ENCODE results near the gene DESI2. TPM values are rescaled to one million over a fixed set of nuclear protein-coding genes. Genes with fewer than 3 reads are reported as not detected.
"Not testable (repeated sequence)": the region's sequence is repeated elsewhere in the genome, so short reads cannot be mapped to it uniquely, and the experiment has no call there.

The DESI2 gene
- total RNA-seq, 1 donor from 2014 or later: 25.5 TPM

DNA sequence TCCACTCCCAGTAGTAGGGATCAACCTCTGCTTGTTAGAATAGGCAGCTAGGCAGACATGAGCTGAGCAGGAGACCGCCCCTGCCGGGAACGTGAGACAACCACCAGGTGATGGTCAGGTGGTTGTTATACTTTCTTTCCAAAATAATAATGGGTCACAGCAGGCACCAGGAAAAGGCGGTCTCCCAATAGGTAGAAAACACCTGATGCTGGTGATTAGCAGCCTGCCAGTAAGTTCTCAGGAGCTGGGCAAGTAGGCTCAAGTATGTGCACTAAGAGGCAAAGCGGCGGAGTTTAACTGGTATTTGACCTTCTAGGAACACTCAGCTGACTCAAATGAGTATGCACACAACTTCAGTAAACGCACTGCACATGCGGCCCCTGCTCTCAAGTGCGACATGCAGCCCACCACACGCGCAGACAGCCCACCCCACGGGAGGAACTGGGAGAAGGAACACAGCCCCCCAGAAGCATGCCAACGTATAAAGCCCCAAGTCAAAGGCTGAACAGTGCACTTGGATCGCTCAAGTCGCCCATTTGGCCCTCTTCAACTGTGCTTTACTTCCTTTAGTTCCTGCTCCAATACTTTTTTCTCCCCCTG is 80.0 kb downstream of the DESI2 start:
- no peaks in the 10 kb centered on the region for H3K36me3 ChIP-seq
- no peak overlapping the region for H3K4me3 ChIP-seq
- intact Hi-C loops (cut with DNase I): no loop called here
- no peak for TF ChIP-seq POLR2AphosphoS5 (IDR thresholded peaks at IDR 0.05; ENCODE audit: insufficient read depth in 1 of 2, low read depth in 1 of 2)
- no peak for TF ChIP-seq POLR2A (IDR thresholded peaks at IDR 0.05)
- TF ChIP-seq, protein P1, sequence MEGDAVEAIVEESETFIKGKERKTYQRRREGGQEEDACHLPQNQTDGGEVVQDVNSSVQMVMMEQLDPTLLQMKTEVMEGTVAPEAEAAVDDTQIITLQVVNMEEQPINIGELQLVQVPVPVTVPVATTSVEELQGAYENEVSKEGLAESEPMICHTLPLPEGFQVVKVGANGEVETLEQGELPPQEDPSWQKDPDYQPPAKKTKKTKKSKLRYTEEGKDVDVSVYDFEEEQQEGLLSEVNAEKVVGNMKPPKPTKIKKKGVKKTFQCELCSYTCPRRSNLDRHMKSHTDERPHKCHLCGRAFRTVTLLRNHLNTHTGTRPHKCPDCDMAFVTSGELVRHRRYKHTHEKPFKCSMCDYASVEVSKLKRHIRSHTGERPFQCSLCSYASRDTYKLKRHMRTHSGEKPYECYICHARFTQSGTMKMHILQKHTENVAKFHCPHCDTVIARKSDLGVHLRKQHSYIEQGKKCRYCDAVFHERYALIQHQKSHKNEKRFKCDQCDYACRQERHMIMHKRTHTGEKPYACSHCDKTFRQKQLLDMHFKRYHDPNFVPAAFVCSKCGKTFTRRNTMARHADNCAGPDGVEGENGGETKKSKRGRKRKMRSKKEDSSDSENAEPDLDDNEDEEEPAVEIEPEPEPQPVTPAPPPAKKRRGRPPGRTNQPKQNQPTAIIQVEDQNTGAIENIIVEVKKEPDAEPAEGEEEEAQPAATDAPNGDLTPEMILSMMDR (IDR thresholded peaks at IDR 0.05): no peak
- peaks cover 5% of the 10 kb centered on the region for H3K4me1 ChIP-seq
- no peak overlapping the region for H3K27ac ChIP-seq
- H3K27me3 ChIP-seq: no peaks in the 10 kb centered on the region
- DNase-seq (ENCODE audit: extremely low spot score in 2 of 2): no peak
- H3K9me3 ChIP-seq: no peaks in the 10 kb centered on the region

DNA sequence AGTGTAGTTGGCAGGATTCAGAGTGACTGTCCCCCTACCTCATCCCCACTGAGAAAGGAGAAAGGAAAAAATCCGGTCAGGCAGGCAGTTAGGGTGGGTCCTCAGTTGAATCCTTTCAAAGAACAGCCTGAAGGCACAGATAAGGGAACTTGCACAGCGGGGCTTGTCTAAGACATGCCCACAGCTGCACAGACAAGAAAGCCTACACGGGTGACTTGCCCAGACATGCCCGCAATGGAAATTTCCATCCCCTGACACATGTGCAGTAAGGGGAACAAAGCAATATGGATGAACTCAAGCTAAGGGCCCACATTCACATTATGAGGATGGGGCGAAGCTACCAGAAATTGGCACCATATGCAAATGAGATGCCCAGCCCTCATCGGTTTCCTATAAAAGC is 82.5 kb downstream of the DESI2 start:
- peaks cover 5% of the 10 kb centered on the region for H3K4me1 ChIP-seq
- no peak overlapping the region for H3K4me3 ChIP-seq
- no peak overlapping the region for H3K27ac ChIP-seq
- H3K9me3 ChIP-seq: no peaks in the 10 kb centered on the region
- DNase-seq (ENCODE audit: extremely low spot score in 2 of 2): no peak
- H3K36me3 ChIP-seq: no peaks in the 10 kb centered on the region
- H3K27me3 ChIP-seq: no peaks in the 10 kb centered on the region
- TF ChIP-seq, protein P1 (IDR thresholded peaks at IDR 0.05): no peak
- TF ChIP-seq POLR2AphosphoS5 (IDR thresholded peaks at IDR 0.05; ENCODE audit: insufficient read depth in 1 of 2, low read depth in 1 of 2): no peak
- TF ChIP-seq POLR2A (IDR thresholded peaks at IDR 0.05): no peak
- intact Hi-C loops (cut with DNase I): no loop called here

DNA sequence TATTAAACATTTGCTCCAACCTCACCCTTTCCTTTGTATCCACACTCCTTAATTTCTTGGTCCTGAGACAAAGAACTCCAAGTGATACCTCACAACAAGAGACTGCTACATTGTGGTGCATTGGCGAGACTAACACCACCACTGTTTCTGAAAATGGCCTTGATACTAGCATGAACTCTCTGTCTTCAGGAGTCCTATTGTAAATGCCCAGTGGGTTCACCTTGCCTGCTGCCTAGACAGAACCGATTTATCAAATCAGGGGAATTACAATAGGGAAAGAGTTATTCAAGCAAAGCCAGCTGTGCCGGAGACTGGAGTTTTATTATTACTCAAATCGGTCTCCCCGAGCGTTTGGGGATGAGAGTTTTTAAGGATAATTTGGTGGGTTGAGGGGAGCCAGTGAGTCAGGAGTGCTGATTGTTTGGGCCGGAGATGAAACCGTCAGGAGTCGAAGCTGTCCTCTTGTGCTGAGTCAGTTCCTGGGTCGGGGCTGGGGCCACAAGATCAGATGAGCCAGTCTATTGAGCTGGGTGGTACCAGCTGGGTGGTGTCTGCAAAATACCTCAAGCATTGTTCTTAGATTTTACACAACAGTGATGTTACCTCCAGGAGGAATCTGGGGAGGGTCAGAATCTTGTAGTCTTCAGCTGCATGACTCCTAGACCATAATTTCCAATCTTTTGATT is 83.1 kb downstream of the DESI2 start:
- peaks cover 2% of the 10 kb centered on the region for H3K4me1 ChIP-seq
- intact Hi-C loops (cut with DNase I): no loop called here
- no peak for TF ChIP-seq POLR2A (IDR thresholded peaks at IDR 0.05)
- DNase-seq (ENCODE audit: extremely low spot score in 2 of 2): no peak
- H3K36me3 ChIP-seq: no peaks in the 10 kb centered on the region
- H3K27ac ChIP-seq: no peak overlapping the region
- no peaks in the 10 kb centered on the region for H3K9me3 ChIP-seq
- no peaks in the 10 kb centered on the region for H3K27me3 ChIP-seq
- H3K4me3 ChIP-seq: no peak overlapping the region

DNA sequence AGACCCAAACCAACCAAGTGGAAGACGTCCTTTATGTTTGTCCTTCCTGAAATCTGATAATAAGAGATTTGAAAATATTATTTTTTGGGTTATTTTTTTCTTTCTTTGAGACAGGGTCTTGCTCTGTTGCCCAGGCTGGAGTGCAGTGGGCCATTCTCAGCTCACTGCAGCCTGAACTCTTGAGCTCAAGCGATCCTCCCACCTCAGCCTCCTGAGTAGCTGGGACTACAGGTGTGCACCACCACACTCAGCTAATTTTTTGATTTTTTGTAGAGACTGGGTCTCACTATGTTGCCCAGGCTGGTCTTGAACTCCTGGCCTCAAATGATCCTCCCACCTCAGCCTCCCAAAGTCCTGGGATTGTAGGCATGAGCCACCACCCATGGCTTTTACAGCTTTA is 86.2 kb downstream of the DESI2 start:
- H3K4me1 ChIP-seq; intact Hi-C loops (cut with DNase I); H3K9me3 ChIP-seq; H3K36me3 ChIP-seq; H3K4me3 ChIP-seq; DNase-seq (ENCODE audit: extremely low spot score in 2 of 2); H3K27ac ChIP-seq; H3K27me3 ChIP-seq: not testable (repeated sequence)

DNA sequence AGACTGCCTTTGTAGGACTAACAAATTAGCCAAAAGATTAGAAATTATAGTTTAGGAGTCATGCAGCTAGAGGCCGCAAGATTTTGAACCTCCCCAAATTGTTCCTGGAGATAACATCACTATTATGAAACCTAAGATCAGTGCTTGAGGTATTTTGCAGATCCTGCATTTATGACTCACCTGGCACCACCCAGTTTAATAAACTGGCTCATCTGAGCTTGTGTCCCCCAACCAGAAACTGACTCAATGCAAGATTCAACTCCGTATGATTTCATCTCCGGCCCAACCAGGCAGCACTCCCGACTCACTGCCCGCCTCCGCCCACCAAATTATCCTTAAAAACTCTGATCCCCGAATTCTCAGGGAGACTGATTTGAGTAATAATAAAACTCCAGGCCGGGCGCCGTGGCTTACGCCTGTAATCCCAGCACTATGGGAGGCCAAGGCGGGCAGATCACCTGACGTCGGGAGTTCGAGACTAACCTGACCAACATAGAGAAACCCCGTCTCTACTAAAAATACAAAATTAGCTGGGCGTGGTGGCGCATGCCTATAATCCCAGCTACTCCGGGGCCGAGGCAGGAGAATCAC is 87.2 kb downstream of the DESI2 start:
- DNase-seq (ENCODE audit: extremely low spot score in 2 of 2); H3K4me3 ChIP-seq; H3K27me3 ChIP-seq; intact Hi-C loops (cut with DNase I); H3K4me1 ChIP-seq; H3K9me3 ChIP-seq; H3K27ac ChIP-seq; H3K36me3 ChIP-seq: not testable (repeated sequence)

DNA sequence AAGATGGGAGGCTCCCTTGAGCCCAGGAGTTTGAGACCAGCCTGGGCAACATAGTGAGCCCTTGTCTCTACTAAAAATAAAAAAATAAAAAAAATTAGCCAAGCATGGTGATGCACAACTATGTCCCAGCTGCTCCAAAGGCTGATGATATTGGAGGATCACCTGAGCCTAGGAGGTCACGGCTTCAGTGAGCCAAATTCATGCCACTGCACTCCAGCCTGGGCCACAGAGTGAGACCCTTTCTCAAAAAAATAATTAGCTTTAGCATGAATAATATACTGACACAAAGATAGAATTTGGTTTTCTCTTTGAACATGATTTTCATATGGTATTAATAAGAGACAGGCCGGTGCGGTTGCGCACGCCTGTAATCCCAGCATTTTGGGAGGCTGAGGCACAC is 88.8 kb downstream of the DESI2 start:
- intact Hi-C loops (cut with DNase I): no loop called here

More for the DNA sequence above, 88.8 kb downstream of the DESI2 start:
- Histone ChIP-seq H3K9me3 (no peaks in the 10 kb centered on the region), H3K27ac (no peak overlapping the region), H3K4me1 (no peaks in the 10 kb centered on the region), H3K27me3 (no peaks in the 10 kb centered on the region), H3K4me3 (no peak overlapping the region), H3K36me3 (no peaks in the 10 kb centered on the region)
- no peak for DNase-seq (ENCODE audit: extremely low spot score in 2 of 2)
- TF ChIP-seq POLR2AphosphoS5 (IDR thresholded peaks at IDR 0.05; ENCODE audit: insufficient read depth in 1 of 2, low read depth in 1 of 2): no peak
- TF ChIP-seq POLR2A (IDR thresholded peaks at IDR 0.05): no peak
- TF ChIP-seq, protein P1 (IDR thresholded peaks at IDR 0.05): no peak
